ENCODE results near the gene PGAM5.

GRCh38 chr12:132711080-132711843 is 620 bp downstream of the PGAM5 start:
- TF ChIP-seq EZH2 (IDR thresholded peaks at IDR 0.05; ENCODE audit: insufficient read depth, poor library complexity, severe bottlenecking) (no peak), EZH2phosphoT487 (IDR thresholded peaks at IDR 0.05; ENCODE audit: insufficient read depth, low read depth) (no peak)
